ENCODE data around the gene ZFYVE28. TPM values are rescaled to one million over a fixed set of nuclear protein-coding genes. Genes with fewer than 3 reads are reported as not detected.

The ZFYVE28 gene
- total RNA-seq, 1 donor from 2014 or later, result 3.3 TPM

DNA sequence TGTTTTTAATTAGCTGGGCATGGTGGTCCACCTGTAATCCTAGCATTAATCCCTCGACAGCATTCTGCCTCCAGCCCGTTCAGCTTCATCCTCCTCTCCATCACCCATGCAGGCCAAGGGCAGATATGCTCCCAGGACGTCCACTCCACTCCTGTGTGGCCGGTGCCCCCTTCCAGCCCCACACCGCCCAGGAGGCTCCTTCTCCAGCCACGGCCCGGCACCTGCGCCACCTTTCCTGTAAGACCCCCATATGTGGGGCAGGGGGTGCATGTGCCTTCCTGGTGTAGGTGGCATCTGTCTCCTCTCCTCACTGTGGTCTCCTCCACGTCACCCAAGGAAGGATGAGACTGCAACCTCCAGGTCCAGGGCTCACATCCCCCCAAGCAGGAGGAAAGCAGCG, 99.6 kb downstream of the ZFYVE28 start:
- TF ChIP-seq, protein P1, sequence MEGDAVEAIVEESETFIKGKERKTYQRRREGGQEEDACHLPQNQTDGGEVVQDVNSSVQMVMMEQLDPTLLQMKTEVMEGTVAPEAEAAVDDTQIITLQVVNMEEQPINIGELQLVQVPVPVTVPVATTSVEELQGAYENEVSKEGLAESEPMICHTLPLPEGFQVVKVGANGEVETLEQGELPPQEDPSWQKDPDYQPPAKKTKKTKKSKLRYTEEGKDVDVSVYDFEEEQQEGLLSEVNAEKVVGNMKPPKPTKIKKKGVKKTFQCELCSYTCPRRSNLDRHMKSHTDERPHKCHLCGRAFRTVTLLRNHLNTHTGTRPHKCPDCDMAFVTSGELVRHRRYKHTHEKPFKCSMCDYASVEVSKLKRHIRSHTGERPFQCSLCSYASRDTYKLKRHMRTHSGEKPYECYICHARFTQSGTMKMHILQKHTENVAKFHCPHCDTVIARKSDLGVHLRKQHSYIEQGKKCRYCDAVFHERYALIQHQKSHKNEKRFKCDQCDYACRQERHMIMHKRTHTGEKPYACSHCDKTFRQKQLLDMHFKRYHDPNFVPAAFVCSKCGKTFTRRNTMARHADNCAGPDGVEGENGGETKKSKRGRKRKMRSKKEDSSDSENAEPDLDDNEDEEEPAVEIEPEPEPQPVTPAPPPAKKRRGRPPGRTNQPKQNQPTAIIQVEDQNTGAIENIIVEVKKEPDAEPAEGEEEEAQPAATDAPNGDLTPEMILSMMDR (IDR thresholded peaks at IDR 0.05; ENCODE audit: unreplicated experiment), result no peak
- H3K27ac Mint-ChIP-seq, result no peak overlapping the region
- H3K9me3 Mint-ChIP-seq (ENCODE audit: low read depth), result no peaks in the 10 kb centered on the region
- no peaks in the 10 kb centered on the region for H3K4me1 Mint-ChIP-seq (ENCODE audit: low read depth)
- no peak overlapping the region for H3K4me3 Mint-ChIP-seq (ENCODE audit: low read depth)
- no peak for DNase-seq (ENCODE audit: low spot score, unreplicated experiment)
- H3K36me3 Mint-ChIP-seq (ENCODE audit: insufficient read depth), result no peaks in the 10 kb centered on the region
- peaks cover 4% of the 10 kb centered on the region for H3K27me3 Mint-ChIP-seq

DNA sequence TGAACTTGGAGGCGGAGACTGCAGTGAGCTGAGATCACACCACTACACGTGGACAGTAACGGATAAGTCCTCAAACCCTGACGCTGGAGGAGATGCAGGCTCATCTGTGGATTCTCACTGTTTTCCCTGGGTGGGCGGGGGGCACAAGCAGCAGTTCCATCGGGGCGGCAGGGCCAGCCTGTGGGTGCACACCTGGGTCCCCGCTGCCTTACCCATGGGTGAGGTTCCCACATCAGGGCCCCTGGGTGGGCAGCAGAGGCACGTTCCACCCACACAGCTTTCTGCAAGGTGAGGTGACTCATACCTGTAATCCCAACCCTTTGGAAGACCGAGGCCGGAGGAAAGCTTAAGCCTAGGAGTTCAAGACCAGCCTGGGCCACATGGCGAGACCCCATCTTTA, 100.0 kb downstream of the ZFYVE28 start:
- H3K27ac Mint-ChIP-seq, result no peak overlapping the region
- H3K9me3 Mint-ChIP-seq (ENCODE audit: low read depth), result no peaks in the 10 kb centered on the region
- DNase-seq (ENCODE audit: low spot score, unreplicated experiment), result no peak
- H3K36me3 Mint-ChIP-seq (ENCODE audit: insufficient read depth), result no peaks in the 10 kb centered on the region
- no peaks in the 10 kb centered on the region for H3K4me1 Mint-ChIP-seq (ENCODE audit: low read depth)
- peaks cover 4% of the 10 kb centered on the region for H3K27me3 Mint-ChIP-seq
- TF ChIP-seq, protein P1 (IDR thresholded peaks at IDR 0.05; ENCODE audit: unreplicated experiment), result no peak
- no peak overlapping the region for H3K4me3 Mint-ChIP-seq (ENCODE audit: low read depth)

DNA sequence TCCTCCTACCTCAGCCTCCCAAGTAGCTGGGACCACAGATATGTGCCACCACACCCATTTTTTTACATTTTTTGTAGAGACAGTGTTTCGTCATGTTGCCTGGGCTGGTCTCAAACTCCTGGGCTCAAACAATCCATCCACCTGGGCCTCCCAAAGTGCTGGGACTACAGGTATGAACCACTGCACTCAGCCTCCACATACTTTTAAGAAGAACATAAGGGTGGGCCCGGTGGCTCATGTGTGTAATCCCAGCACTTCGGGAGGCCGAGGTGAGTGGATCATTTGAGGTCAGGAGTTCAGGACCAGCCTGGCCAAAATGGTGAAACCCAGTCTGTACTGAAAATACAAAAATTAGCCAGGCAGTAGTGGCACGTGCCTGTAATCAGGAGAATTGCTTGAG, 105.1 kb downstream of the ZFYVE28 start:
- DNase-seq (ENCODE audit: low spot score, unreplicated experiment), result no peak
- TF ChIP-seq, protein P1 (IDR thresholded peaks at IDR 0.05; ENCODE audit: unreplicated experiment), result no peak
- Mint-ChIP-seq H3K27me3 (peaks cover 4% of the 10 kb centered on the region), H3K27ac (no peak overlapping the region), H3K4me1 (ENCODE audit: low read depth) (no peaks in the 10 kb centered on the region), H3K4me3 (ENCODE audit: low read depth) (no peak overlapping the region), H3K9me3 (ENCODE audit: low read depth) (peaks cover 5% of the 10 kb centered on the region), H3K36me3 (ENCODE audit: insufficient read depth) (no peaks in the 10 kb centered on the region)

DNA sequence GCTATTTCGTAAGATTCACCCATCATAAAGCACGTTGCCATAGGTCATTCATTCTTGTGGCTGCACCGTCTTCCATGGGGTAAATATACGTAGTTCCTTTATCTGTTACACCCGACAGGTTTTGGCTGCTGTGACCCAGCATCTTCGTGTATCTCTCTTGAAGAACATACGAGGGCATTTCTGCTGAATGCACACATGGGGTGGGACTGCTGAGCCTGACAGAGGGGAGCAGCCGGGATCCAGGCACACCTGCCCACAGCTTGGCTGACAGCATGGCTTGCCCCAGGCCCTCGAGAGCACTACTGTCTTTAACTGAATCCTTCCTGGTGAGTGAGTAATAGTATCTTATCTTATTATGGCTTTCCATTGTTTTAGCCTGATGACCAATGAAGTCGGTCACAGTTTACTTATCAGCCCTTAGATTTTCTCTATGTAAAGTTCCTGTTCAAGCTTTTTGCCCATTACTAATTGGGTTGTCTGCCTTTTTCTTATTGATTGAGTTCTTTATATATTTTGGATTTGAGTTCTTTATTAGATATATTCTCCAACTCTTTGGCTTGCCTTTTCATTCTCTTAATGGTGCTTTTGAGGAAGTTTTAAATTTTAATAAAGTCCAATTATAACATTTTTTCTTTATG, 111.6 kb downstream of the ZFYVE28 start:
- Mint-ChIP-seq H3K36me3 (ENCODE audit: insufficient read depth) (peaks cover 8% of the 10 kb centered on the region), H3K4me3 (ENCODE audit: low read depth) (no peak overlapping the region), H3K27me3 (no peaks in the 10 kb centered on the region), H3K4me1 (ENCODE audit: low read depth) (no peaks in the 10 kb centered on the region), H3K27ac (no peak overlapping the region), H3K9me3 (ENCODE audit: low read depth) (peaks cover 21% of the 10 kb centered on the region)
- DNase-seq (ENCODE audit: low spot score, unreplicated experiment), result no peak
- TF ChIP-seq, protein P1 (IDR thresholded peaks at IDR 0.05; ENCODE audit: unreplicated experiment), result no peak

DNA sequence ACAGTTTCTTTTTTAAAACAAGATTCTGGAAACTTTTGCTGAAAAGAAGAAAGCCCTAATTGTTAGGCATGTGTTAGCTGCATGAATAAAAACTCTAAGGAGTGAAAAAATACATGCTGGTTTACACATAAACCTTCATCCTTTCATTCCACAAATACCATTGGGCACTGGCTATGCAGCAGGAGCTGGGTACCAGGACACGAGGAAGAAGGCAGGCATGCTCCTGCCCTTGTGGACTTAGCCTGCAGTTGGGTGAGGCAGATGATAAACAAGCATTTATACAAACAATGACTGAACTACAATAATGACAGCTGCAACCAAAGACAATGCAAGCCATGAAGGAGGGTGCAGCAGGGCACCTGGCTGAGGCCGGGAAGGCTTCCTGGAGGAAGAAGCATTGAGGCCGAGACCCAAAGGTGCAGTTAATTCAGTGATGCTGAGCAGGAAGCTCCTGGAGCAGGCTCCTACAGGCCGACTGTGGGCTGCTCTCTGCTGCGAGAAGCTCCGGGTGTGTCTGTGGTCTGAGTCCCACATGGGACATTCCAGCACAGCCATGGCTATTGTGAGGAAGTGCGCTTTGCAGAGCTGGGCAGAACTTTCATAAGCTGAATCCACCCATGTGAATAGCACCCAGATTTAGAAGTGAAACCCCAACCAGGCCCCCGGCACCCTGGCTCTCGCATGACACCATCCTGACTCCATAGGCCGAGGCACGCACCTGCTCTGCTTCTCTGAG, 112.5 kb downstream of the ZFYVE28 start:
- no peak for DNase-seq (ENCODE audit: low spot score, unreplicated experiment)
- Mint-ChIP-seq H3K27me3 (no peaks in the 10 kb centered on the region), H3K27ac (no peak overlapping the region), H3K4me3 (ENCODE audit: low read depth) (no peak overlapping the region), H3K9me3 (ENCODE audit: low read depth) (peaks cover 21% of the 10 kb centered on the region), H3K36me3 (ENCODE audit: insufficient read depth) (peaks cover 8% of the 10 kb centered on the region), H3K4me1 (ENCODE audit: low read depth) (no peaks in the 10 kb centered on the region)
- TF ChIP-seq, protein P1 (IDR thresholded peaks at IDR 0.05; ENCODE audit: unreplicated experiment), result no peak
